Psoas muscle (tissue), 8 donors: Measurements from ENCODE around the gene DTX4. TPM values are rescaled to one million over a fixed set of nuclear protein-coding genes. Genes with fewer than 3 reads are reported as not detected.

ENCODE experiments used
- ATAC-seq, 4 donors: fragments of 200-7000 bp; cut with Tn5 transposase; one replicate each; pipeline ENCODE4 v1.9.1; 2020; ENCODE audit warnings: moderate library complexity in 3 of 4, mild to moderate bottlenecking in 2 of 4
- DNase-seq, 2 donors: peaks; one replicate each; pipeline ENCODE4 v3.0.0-alpha.2; 2020
- H3K27ac ChIP-seq: fragments of 200-600 bp; one replicate; pipeline ENCODE4 v1.8.0; 2022
- H3K27me3 ChIP-seq, 3 donors: fragments of 200-600 bp in 1 of 3; one replicate each; pipeline versions ENCODE4 v1.6.1 to v1.8.0; 2013 to 2022; ENCODE audit warnings: low read length in 2 of 3, mild to moderate bottlenecking in 2 of 3, moderate library complexity in 1 of 3; ENCODE audit not compliant: insufficient read depth in 3 of 3
- H3K36me3 ChIP-seq, 2 donors: fragments of 200-600 bp in 1 of 2; one replicate each; pipeline versions ENCODE4 v1.6.1 to v1.8.0; 2013 to 2022; ENCODE audit warnings: low read depth in 1 of 2, mild to moderate bottlenecking in 1 of 2, moderate library complexity in 1 of 2; ENCODE audit not compliant: insufficient read depth in 1 of 2
- H3K4me1 ChIP-seq: fragments of 200-600 bp; one replicate; pipeline ENCODE4 v1.8.0; 2022
- H3K4me3 ChIP-seq: fragments of 200-600 bp; one replicate; pipeline ENCODE4 v1.8.0; 2022; ENCODE audit warnings: mild to moderate bottlenecking
- H3K9me3 ChIP-seq: fragments of 200-600 bp; one replicate; pipeline ENCODE4 v1.8.0; 2022
- CTCF ChIP-seq: fragments of 200-600 bp; IDR thresholded peaks from one replicate; pipeline ENCODE4 v1.8.0; 2022; ENCODE audit warnings: antibody characterized with exemption
- WGBS, 3 donors: extraction: QIAGEN DNeasy Blood & Tissue Kit; methylation state at CpG; one replicate each; pipeline versions ENCODE4 v1.1.6 to v1.1.7; 2013; 5-methylcytosine and 5-hydroxymethylcytosine counted together
- intact Hi-C, 2 donors: fragments of 100-400 bp; cut with DNase I; formaldehyde crosslinking; loops; one replicate each; pipeline versions ENCODE4 v1.11.0 to v1.14.2; 2022
- polyA plus RNA-seq, 3 donors: library from polyadenylated mRNA; stranded (reverse); fragments of 200-250 nt; gene quantifications; one replicate each; pipeline ENCODE4 v1.2.3, GENCODE V29; 2013
- total RNA-seq, 4 donors: library from RNA; stranded (reverse); fragmentation: NEBNext Ultra II Directional in 2 of 4; extraction: Animal tissue kit (Norgen Biotek cat#: 25700) in 2 of 4; gene quantifications; one replicate each; pipeline versions ENCODE4 v1.2.1 to v1.2.4, GENCODE V29; 2021 to 2023
- donor health status: healthy with polysubstance abuse.
- donor health status: DM: no; HTN: no; CAD: no; lungs with moderate emphysema.
- donor health status: Bipolar disorder and iron deficiency.
- donor health status: healthy.
- donor health status: DM: yes; HTN: yes; CAD: no.
- donor health status: DM: no; HTN: no; CAD: no.
- donor health status: DM: no; HTN: no; CAD: no.
- donor health status: DM: yes; HTN: yes; CAD: no.

The DTX4 gene
- total and polyA plus RNA-seq, 7 donors, result 0.46 to 2.7 (median 1.2) TPM

- intact Hi-C loops, result no loop called here
- no peak overlapping the region for H3K4me3 ChIP-seq
- TF ChIP-seq CTCF, result no peak
- peak in 1 of 4 donors; percentile 46 for ATAC-seq
- H3K27ac ChIP-seq, result peak overlapping the region; percentile 55
- no peaks in the 10 kb centered on the region for H3K4me1 ChIP-seq
- no peaks in the 10 kb centered on the region for H3K36me3 ChIP-seq
- H3K27me3 ChIP-seq, result no peaks in the 10 kb centered on the region
- no peaks in the 10 kb centered on the region for H3K9me3 ChIP-seq
- no peak for DNase-seq
- 53 to 66% (median 62%) methylated on average over 2 of the region's 2 CpGs for WGBS, 3 donors
These were observed 51.7 kb downstream of the DTX4 start for GRCh38 chr11:59223611-59224010.

GRCh38 chr11:59224351-59224928, 52.5 kb downstream of the DTX4 start:
- peak in 3 of 4 donors; percentile 44 to 73 (median 62) for ATAC-seq
- H3K27me3 ChIP-seq, result no peaks in the 10 kb centered on the region
- no peak overlapping the region for H3K4me3 ChIP-seq
- no peaks in the 10 kb centered on the region for H3K36me3 ChIP-seq
- no peaks in the 10 kb centered on the region for H3K4me1 ChIP-seq
- no peak for TF ChIP-seq CTCF
- WGBS, 3 donors, result 8 to 14% (median 10%) methylated on average over 4 of the region's 4 CpGs
- H3K9me3 ChIP-seq, result no peaks in the 10 kb centered on the region
- DNase-seq, result no peak
- peak overlapping the region; percentile 55 for H3K27ac ChIP-seq
- intact Hi-C loops, result no loop called here

GRCh38 chr11:59225017-59225416, 53.1 kb downstream of the DTX4 start:
- Histone ChIP-seq H3K27ac (peak overlapping the region; percentile 55), H3K9me3 (no peaks in the 10 kb centered on the region), H3K4me3 (no peak overlapping the region), H3K27me3 (no peaks in the 10 kb centered on the region), H3K36me3 (no peaks in the 10 kb centered on the region), H3K4me1 (no peaks in the 10 kb centered on the region)
- no peak for ATAC-seq
- no peak for DNase-seq
- WGBS, 3 donors, result 75 to 81% (median 80%) methylated on average over 1 of the region's 1 CpG
- intact Hi-C loops, result no loop called here
- TF ChIP-seq CTCF, result no peak

- no peak overlapping the region for H3K27ac ChIP-seq
- no peak for ATAC-seq
- H3K36me3 ChIP-seq, result no peaks in the 10 kb centered on the region
- no peaks in the 10 kb centered on the region for H3K27me3 ChIP-seq
- WGBS, 3 donors, result 19 to 33% (median 19%) methylated on average over 2 of the region's 2 CpGs
- intact Hi-C loops, result no loop called here
- no peaks in the 10 kb centered on the region for H3K4me1 ChIP-seq
- no peak overlapping the region for H3K4me3 ChIP-seq
- DNase-seq, result no peak
- no peaks in the 10 kb centered on the region for H3K9me3 ChIP-seq
- no peak for TF ChIP-seq CTCF
These were observed 54.5 kb downstream of the DTX4 start for GRCh38 chr11:59226396-59226795.

- no peaks in the 10 kb centered on the region for H3K36me3 ChIP-seq
- TF ChIP-seq CTCF, result no peak
- H3K4me1 ChIP-seq, result no peaks in the 10 kb centered on the region
- DNase-seq (no peak), ATAC-seq (no peak)
- no peak overlapping the region for H3K27ac ChIP-seq
- no peaks in the 10 kb centered on the region for H3K27me3 ChIP-seq
- peaks cover 7% of the 10 kb centered on the region for H3K9me3 ChIP-seq
- no peak overlapping the region for H3K4me3 ChIP-seq
- intact Hi-C loops, result no loop called here
These were observed 68.4 kb downstream of the DTX4 start for GRCh38 chr11:59240322-59240721.
